IPS-15b (cell line): Measurements from ENCODE around the gene PHACTR3.

Source experiments
- H3K27me3 ChIP-seq: one replicate; pipeline ENCODE4 v1.6.1; 2013; ENCODE audit warnings: low read length; ENCODE audit not compliant: control insufficient read depth, insufficient read depth
- H3K36me3 ChIP-seq: one replicate; pipeline ENCODE4 v1.6.1; 2013; ENCODE audit warnings: low read length; ENCODE audit not compliant: control insufficient read depth, insufficient read depth
- H3K4me1 ChIP-seq: one replicate; pipeline ENCODE4 v1.6.1; 2013; ENCODE audit warnings: mild to moderate bottlenecking, low read length; ENCODE audit not compliant: control insufficient read depth, insufficient read depth
- H3K4me3 ChIP-seq: one replicate; pipeline ENCODE4 v1.5.1; 2013; ENCODE audit warnings: low read depth, low read length
- H3K9ac ChIP-seq: one replicate; pipeline ENCODE4 v1.6.1; 2013; ENCODE audit warnings: low read depth, mild to moderate bottlenecking, low read length
- H3K9me3 ChIP-seq: one replicate; pipeline ENCODE4 v1.6.1; 2013; ENCODE audit warnings: mild to moderate bottlenecking, low read length; ENCODE audit not compliant: control insufficient read depth, insufficient read depth

PHACTR3 gene

DNA sequence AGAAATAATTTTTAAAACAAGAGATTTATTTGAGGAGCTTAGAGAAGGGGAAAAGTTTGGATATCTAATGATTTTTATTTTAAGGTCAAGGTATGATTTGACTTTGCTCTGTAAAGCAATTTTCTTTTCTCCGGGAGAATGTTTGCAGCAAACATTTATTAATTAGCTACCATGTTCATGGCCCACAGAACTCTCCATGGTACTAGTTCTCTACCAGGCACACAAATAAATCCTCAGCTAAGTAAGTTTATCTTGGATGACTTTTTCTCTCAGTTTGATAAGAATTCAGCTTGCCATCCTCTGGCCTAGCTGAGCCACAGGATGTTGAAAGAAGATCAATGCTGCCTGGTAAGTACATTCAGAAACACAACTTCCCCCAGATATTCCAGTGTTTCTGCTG is 94.3 kb downstream of the PHACTR3 start:
- Histone ChIP-seq H3K9ac (no peak overlapping the region), H3K4me1 (no peaks in the 10 kb centered on the region), H3K36me3 (no peaks in the 10 kb centered on the region), H3K27me3 (no peaks in the 10 kb centered on the region), H3K4me3 (no peak overlapping the region), H3K9me3 (no peaks in the 10 kb centered on the region)

DNA sequence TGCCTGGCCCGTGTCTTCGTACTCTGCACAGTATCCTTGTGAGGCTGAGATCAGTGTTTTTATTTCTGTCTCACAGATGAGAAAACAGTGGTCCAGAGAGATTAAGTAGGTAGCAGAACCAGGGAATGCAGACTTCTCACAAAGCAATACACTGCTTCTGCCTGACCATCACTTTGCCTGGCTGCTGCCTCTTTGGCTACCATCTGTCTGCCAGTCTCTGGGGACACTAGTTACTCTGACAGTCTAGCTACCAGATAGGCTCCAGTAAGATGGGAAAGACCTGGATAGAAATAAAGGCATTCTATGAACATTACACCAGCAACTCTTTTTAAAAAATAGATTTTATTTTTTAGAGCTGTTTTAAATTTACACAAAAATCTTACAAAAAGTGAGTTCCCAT is 96.9 kb downstream of the PHACTR3 start:
- Histone ChIP-seq H3K4me3 (no peak overlapping the region), H3K4me1 (no peaks in the 10 kb centered on the region), H3K9ac (no peak overlapping the region), H3K9me3 (no peaks in the 10 kb centered on the region), H3K27me3 (no peaks in the 10 kb centered on the region), H3K36me3 (no peaks in the 10 kb centered on the region)

DNA sequence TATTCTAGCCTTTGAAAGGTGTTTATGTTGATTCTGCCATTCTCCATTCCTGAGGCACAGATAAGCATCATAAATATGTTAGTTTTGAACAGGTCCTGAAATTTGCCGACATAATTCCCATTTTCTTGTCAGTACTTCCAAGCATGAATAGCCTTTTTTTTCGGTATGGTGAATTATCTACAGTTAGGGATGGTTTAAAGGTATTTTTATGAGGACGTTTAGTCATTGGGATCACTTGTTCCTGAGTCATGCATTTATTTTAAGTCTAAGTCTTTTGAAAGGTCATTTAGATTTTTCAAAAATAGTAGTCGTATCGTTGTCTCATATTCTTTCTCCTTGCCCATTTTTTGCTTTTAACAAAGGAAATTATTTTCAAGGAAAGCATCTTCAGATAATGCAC is 98.7 kb downstream of the PHACTR3 start:
- Histone ChIP-seq H3K9ac (no peak overlapping the region), H3K36me3 (no peaks in the 10 kb centered on the region), H3K27me3 (no peaks in the 10 kb centered on the region), H3K9me3 (no peaks in the 10 kb centered on the region), H3K4me3 (no peak overlapping the region), H3K4me1 (no peaks in the 10 kb centered on the region)

DNA sequence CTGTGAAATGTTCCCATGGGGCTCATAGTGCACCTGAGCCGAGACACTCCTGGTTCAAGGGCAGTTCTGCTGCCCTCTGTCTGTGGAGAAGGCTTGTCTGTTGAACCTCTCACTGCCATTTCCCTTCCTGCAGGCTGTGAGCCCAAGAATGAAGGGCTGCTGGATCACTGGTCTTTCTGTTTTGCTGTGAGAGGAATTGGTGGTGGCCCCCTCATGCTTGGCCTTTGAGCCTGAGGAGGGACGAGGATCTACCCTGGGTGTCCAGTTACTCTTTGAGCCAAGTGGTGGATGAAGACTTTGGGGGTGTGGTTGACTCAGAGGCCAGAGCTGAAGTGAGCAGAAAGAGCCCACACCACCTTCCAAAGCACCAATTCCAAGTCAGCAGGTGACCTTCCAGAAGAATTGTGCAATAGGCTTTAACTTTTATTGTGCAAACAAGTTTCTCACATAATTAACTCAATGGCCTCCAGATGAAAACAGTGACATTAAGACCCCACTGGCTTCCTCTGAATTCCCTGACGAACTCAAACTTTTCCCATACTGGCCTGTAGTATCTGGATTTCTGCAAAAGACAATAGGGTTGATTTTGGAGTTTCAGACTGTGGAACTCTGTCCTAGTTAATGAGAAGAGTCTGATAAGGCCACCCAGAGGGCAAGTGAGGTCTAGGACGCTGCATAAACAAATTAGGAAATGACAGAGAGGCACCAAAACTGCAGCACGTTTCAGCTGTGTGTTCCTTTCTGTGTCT is 101.5 kb downstream of the PHACTR3 start:
- H3K27me3 ChIP-seq = no peaks in the 10 kb centered on the region
- H3K9ac ChIP-seq = no peak overlapping the region
- no peaks in the 10 kb centered on the region for H3K36me3 ChIP-seq
- no peaks in the 10 kb centered on the region for H3K9me3 ChIP-seq
- no peaks in the 10 kb centered on the region for H3K4me1 ChIP-seq
- H3K4me3 ChIP-seq = no peak overlapping the region

DNA sequence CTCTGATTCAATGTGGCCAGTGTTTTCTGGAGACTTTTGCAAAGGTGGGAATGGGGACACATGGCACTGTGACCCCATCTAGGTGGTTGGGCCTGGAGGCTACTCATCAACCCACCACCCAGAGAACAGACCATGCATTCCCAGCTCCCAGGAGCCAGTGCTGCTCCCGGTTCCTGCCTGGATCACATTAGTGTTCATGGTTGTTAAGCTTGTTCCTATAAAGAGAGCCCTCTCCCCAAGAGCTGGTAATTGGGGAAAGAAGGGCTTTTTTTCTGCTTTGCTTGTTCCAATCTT is 102.0 kb downstream of the PHACTR3 start:
- Histone ChIP-seq H3K9ac (no peak overlapping the region), H3K27me3 (no peaks in the 10 kb centered on the region), H3K36me3 (no peaks in the 10 kb centered on the region), H3K4me1 (no peaks in the 10 kb centered on the region), H3K4me3 (no peak overlapping the region), H3K9me3 (no peaks in the 10 kb centered on the region)

DNA sequence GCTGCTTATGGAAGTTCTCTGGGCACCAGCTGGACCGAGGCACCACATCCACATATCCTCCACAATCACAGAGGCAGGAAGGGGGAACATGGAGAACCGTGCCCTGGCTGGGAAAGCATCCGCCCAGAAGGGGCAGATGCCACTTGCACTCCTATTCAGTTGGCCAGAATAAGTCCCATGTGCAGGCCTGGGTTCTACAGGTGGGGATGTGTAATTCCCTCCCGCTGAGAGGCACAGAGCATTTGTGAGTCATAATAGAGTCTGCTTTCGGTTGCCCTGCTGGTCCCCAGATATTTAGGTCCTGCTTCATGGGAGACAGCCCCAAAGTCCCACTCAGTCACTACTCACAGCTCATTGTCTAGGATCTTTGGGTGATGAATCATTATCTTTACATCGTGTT is 104.0 kb downstream of the PHACTR3 start:
- no peaks in the 10 kb centered on the region for H3K27me3 ChIP-seq
- H3K4me3 ChIP-seq = no peak overlapping the region
- H3K9me3 ChIP-seq = no peaks in the 10 kb centered on the region
- H3K36me3 ChIP-seq = no peaks in the 10 kb centered on the region
- H3K4me1 ChIP-seq = no peaks in the 10 kb centered on the region
- no peak overlapping the region for H3K9ac ChIP-seq

DNA sequence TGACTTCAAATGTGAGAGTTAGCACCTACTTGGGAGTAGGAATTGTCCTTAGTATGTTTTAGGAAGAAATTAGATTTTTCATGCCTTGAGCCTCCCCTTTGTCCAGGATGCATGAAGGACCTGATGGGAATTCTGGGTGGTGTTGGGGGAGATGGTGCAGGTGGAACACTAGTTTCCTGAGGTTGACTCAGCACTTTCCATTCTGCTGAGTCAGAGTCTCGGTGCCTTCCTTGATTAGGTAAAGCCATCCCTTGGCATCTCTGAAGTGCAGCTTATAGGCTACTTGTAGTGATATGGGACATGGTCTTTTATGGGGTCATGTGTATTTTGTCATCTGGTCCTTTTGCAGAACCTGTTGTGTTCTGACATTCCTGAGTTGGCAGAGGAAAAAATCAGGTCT is 105.3 kb downstream of the PHACTR3 start:
- H3K4me1 ChIP-seq = no peaks in the 10 kb centered on the region
- no peaks in the 10 kb centered on the region for H3K36me3 ChIP-seq
- H3K4me3 ChIP-seq = no peak overlapping the region
- no peak overlapping the region for H3K9ac ChIP-seq
- H3K27me3 ChIP-seq = no peaks in the 10 kb centered on the region
- no peaks in the 10 kb centered on the region for H3K9me3 ChIP-seq

DNA sequence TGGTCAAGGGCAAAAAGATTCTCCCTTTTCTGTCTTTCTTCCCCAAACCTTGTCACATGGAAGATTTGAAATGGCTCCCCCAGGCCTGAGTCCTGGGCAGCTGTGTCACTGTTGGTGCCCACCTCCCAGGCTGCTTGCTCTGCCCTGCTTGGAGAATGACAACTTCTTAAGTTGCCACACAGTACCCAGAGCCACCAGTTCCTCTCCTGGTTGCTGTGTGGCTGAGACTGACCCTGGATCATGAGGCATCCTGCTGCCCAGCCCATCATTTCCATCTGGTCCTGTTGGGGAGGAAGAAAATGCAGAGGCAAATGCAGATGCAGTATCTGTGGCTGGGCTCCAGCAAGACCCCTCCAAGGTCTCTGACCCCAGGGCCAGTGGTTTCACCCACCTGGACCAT is 113.7 kb downstream of the PHACTR3 start:
- no peaks in the 10 kb centered on the region for H3K4me1 ChIP-seq
- no peak overlapping the region for H3K4me3 ChIP-seq
- H3K36me3 ChIP-seq = no peaks in the 10 kb centered on the region
- no peaks in the 10 kb centered on the region for H3K9me3 ChIP-seq
- no peak overlapping the region for H3K9ac ChIP-seq
- H3K27me3 ChIP-seq = no peaks in the 10 kb centered on the region

DNA sequence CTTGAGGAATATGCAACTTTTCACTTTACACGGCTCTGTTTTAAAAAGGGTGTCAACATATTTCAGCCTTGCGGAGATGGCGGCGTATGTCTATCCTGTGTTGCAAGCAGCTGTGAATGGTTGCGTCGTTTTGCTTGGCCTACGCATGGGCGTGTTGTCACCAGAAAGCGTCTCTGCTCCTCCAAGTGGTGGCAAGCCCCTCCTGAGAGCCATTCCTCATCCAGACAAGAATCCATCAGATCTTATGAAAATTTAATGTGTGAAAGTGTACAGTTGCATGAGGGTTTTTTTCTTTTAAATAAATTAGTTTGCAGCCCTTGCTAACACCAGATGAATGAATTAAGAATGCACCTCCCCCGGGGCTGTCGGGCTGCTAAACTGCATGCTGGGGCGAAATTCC is 114.4 kb downstream of the PHACTR3 start:
- Histone ChIP-seq H3K9me3 (no peaks in the 10 kb centered on the region), H3K27me3 (no peaks in the 10 kb centered on the region), H3K4me3 (no peak overlapping the region), H3K4me1 (no peaks in the 10 kb centered on the region), H3K36me3 (no peaks in the 10 kb centered on the region), H3K9ac (no peak overlapping the region)

DNA sequence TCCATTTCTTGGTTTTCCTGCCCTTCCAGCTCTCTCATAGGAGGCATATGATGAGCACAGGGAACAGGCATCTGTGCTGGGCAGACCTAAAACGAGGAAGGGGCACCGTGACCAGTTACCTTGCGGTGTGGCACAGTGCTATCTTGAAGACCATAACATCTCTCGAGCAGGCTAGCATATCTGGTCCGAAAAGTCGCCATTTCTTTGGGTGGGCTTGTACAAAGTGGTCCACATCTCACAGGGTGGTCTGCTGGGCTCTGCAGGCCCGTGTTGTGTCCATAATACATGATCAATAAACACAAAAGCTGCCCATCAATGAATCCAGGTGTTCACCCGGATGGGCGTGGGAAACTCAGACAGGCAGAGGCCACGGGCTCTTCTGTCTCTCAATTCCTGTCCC is 115.7 kb downstream of the PHACTR3 start:
- Histone ChIP-seq H3K36me3 (no peaks in the 10 kb centered on the region), H3K9me3 (no peaks in the 10 kb centered on the region), H3K4me3 (no peak overlapping the region), H3K27me3 (no peaks in the 10 kb centered on the region), H3K9ac (no peak overlapping the region), H3K4me1 (no peaks in the 10 kb centered on the region)

DNA sequence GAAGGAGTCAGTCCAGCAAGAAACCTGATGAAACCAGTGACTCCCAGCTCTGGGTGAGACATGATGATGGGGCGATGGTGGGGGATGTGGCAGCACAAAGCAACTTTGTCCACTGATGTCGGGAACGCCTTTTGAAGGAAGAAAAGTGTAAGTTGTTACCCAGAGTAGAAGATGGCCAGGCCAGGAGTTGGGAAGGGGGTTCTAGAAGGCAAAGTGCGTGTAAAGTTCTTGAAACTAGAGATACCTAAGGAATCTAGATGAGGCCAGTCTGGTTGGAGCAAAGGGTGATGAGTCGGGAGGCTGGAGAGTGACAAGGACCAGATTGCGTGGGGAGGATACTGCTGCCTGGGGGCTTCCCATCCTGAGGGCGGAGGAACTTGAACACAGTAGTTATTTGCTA is 117.0 kb downstream of the PHACTR3 start:
- Histone ChIP-seq H3K36me3 (no peaks in the 10 kb centered on the region), H3K9me3 (no peaks in the 10 kb centered on the region), H3K9ac (no peak overlapping the region), H3K4me3 (no peak overlapping the region), H3K27me3 (no peaks in the 10 kb centered on the region), H3K4me1 (no peaks in the 10 kb centered on the region)

DNA sequence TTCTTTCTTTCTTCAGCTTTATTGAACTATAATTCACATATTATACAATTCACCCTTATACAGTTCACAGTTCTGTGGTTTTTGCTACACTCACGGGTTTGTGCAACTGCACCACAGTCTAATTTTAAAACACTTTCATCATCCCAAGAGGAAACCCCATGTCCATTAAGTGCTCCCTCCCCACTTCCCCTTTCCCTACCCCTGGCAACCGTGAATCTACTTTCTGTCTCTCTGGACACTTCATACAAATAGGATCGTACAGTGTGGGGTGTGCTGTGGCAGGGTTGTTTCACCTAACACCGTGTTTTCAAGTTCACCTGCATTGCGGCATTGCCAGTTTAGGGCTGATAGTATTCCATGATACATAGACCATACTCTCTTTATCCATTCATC is 118.8 kb downstream of the PHACTR3 start:
- no peaks in the 10 kb centered on the region for H3K36me3 ChIP-seq
- H3K9me3 ChIP-seq = no peaks in the 10 kb centered on the region
- H3K4me1 ChIP-seq = no peaks in the 10 kb centered on the region
- H3K4me3 ChIP-seq = no peak overlapping the region
- no peak overlapping the region for H3K9ac ChIP-seq
- no peaks in the 10 kb centered on the region for H3K27me3 ChIP-seq
